ENCODE data around the gene DDX1. TPM values are rescaled to one million over a fixed set of nuclear protein-coding genes. Genes with fewer than 3 reads are reported as not detected.
"Not testable (repeated sequence)": the region's sequence is repeated elsewhere in the genome, so short reads cannot be mapped to it uniquely, and the experiment has no call there.

DDX1 gene
- polyA plus RNA-seq, 1 donor (not counting 4 experiments of a cell fraction or from before 2014, with no cell fraction given) = 140 TPM

- Histone ChIP-seq H3K27me3 (ENCODE audit: control insufficient read depth, extremely low read depth, insufficient read depth, low read length) (no peaks in the 10 kb centered on the region), H3K4me1 (ENCODE audit: control insufficient read depth, extremely low read depth, insufficient read depth, low read length) (no peaks in the 10 kb centered on the region), H3K4me2 (ENCODE audit: control insufficient read depth, extremely low read depth, insufficient read depth, low read depth, low read length) (no peak overlapping the region), H3K79me2 (ENCODE audit: control insufficient read depth, insufficient read depth, low read length) (no peaks in the 10 kb centered on the region), H3K9ac (ENCODE audit: control insufficient read depth, extremely low read depth, insufficient read depth, low read length) (no peak overlapping the region), H4K20me1 (ENCODE audit: control insufficient read depth, extremely low read depth, insufficient read depth, low read length) (no peaks in the 10 kb centered on the region), H3K9me3 (ENCODE audit: control insufficient read depth, low read depth, low read length) (no peaks in the 10 kb centered on the region), H3K4me3 (ENCODE audit: control insufficient read depth in 2 of 3, extremely low read depth in 1 of 3, insufficient read depth in 2 of 3, low read depth in 1 of 3, low read length in 3 of 3) (no peak overlapping the region), H3K27ac (ENCODE audit: control insufficient read depth, insufficient read depth, low read length) (no peak overlapping the region), H3K36me3 (ENCODE audit: control insufficient read depth in 2 of 2, extremely low read depth in 1 of 2, insufficient read depth in 2 of 2, low read length in 2 of 2) (peaks cover 20 to 21% of the 10 kb centered on the region in 2 experiments), H3K9me1 (ENCODE audit: control insufficient read depth, extremely low read depth, insufficient read depth, low read length) (no peaks in the 10 kb centered on the region), H2AFZ (ENCODE audit: control insufficient read depth, low read length) (no peak overlapping the region)
- no peak for TF ChIP-seq EZH2 (IDR thresholded peaks at IDR 0.05; ENCODE audit: low read length)
- TF ChIP-seq, protein P1, sequence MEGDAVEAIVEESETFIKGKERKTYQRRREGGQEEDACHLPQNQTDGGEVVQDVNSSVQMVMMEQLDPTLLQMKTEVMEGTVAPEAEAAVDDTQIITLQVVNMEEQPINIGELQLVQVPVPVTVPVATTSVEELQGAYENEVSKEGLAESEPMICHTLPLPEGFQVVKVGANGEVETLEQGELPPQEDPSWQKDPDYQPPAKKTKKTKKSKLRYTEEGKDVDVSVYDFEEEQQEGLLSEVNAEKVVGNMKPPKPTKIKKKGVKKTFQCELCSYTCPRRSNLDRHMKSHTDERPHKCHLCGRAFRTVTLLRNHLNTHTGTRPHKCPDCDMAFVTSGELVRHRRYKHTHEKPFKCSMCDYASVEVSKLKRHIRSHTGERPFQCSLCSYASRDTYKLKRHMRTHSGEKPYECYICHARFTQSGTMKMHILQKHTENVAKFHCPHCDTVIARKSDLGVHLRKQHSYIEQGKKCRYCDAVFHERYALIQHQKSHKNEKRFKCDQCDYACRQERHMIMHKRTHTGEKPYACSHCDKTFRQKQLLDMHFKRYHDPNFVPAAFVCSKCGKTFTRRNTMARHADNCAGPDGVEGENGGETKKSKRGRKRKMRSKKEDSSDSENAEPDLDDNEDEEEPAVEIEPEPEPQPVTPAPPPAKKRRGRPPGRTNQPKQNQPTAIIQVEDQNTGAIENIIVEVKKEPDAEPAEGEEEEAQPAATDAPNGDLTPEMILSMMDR (optimal IDR thresholded peaks at IDR 0.05 in 1 of 3, IDR thresholded peaks at IDR 0.05 in 1 of 3, conservative IDR thresholded peaks at IDR 0.05 in 1 of 3; ENCODE audit: extremely low read depth in 1 of 3, insufficient read depth in 2 of 3, low read length in 3 of 3) = no peak
- dilution Hi-C loops (cut with MboI; ENCODE audit: extremely low pct_ligation_motif_present, low sequenced_read_pairs) = no loop called here
- DNase-seq (ENCODE audit: low read depth, low spot score) (no peak), FAIRE-seq (no peak)
Observed at GRCh38 chr2:15610430-15610952, 18.8 kb downstream of the DDX1 start.

GRCh38 chr2:15612101-15612500, 20.4 kb downstream of the DDX1 start:
- H2AFZ ChIP-seq (ENCODE audit: control insufficient read depth, low read length); H3K4me2 ChIP-seq (ENCODE audit: control insufficient read depth, extremely low read depth, insufficient read depth, low read depth, low read length); H4K20me1 ChIP-seq (ENCODE audit: control insufficient read depth, extremely low read depth, insufficient read depth, low read length); FAIRE-seq; H3K27me3 ChIP-seq (ENCODE audit: control insufficient read depth, extremely low read depth, insufficient read depth, low read length); H3K4me3 ChIP-seq (ENCODE audit: control insufficient read depth in 2 of 3, extremely low read depth in 1 of 3, insufficient read depth in 2 of 3, low read depth in 1 of 3, low read length in 3 of 3); H3K9me3 ChIP-seq (ENCODE audit: control insufficient read depth, low read depth, low read length); H3K9ac ChIP-seq (ENCODE audit: control insufficient read depth, extremely low read depth, insufficient read depth, low read length); dilution Hi-C loops (cut with MboI; ENCODE audit: extremely low pct_ligation_motif_present, low sequenced_read_pairs); H3K4me1 ChIP-seq (ENCODE audit: control insufficient read depth, extremely low read depth, insufficient read depth, low read length); H3K9me1 ChIP-seq (ENCODE audit: control insufficient read depth, extremely low read depth, insufficient read depth, low read length); DNase-seq (ENCODE audit: low read depth, low spot score); H3K27ac ChIP-seq (ENCODE audit: control insufficient read depth, insufficient read depth, low read length); H3K79me2 ChIP-seq (ENCODE audit: control insufficient read depth, insufficient read depth, low read length): not testable (repeated sequence)
- H3K36me3 ChIP-seq (ENCODE audit: control insufficient read depth in 2 of 2, extremely low read depth in 1 of 2, insufficient read depth in 2 of 2, low read length in 2 of 2) = peaks cover 13 to 14% of the 10 kb centered on the region in 2 experiments

Measured in keratinocyte (primary cell).